ENCODE data around the gene CTDP1.

CTDP1 gene

GRCh38 chr18:79679552-79680099 lies at the start of gene CTDP1:
CTDP1 (plus strand) TSS chr18:79679803; CDS start chr18:79679948, 145 bp downstream.
- DNase-seq (ENCODE audit: low read depth) = peak; percentile 95
- TF ChIP-seq CTCF (conservative IDR thresholded peaks at IDR 0.05; ENCODE audit: low read depth, low read length) = no peak
- H3K4me3 ChIP-seq (ENCODE audit: low read depth, low read length) = peak within 1 kb of the TSS; percentile 97

GRCh38 chr18:79630281-79631095 lies 49.1 kb upstream of the CTDP1 start:
- peak; percentile 28 for DNase-seq (ENCODE audit: low read depth)
- no peak for TF ChIP-seq CTCF (conservative IDR thresholded peaks at IDR 0.05; ENCODE audit: low read depth, low read length)
- H3K4me3 ChIP-seq (ENCODE audit: low read depth, low read length) = peak overlapping the region; percentile 22

- no peak for TF ChIP-seq CTCF (conservative IDR thresholded peaks at IDR 0.05; ENCODE audit: low read depth, low read length)
These were observed 48.5 kb upstream of the CTDP1 start for GRCh38 chr18:79631096-79631507.

GRCh38 chr18:79631761-79632446 lies 47.7 kb upstream of the CTDP1 start:
- no peak for DNase-seq (ENCODE audit: low read depth)
- no peak overlapping the region for H3K4me3 ChIP-seq (ENCODE audit: low read depth, low read length)
- TF ChIP-seq CTCF (conservative IDR thresholded peaks at IDR 0.05; ENCODE audit: low read depth, low read length) = no peak

More at GRCh38 chr18:79631096-79631507, 48.5 kb upstream of the CTDP1 start:
- DNase-seq (ENCODE audit: low read depth) = no peak
- no peak overlapping the region for H3K4me3 ChIP-seq (ENCODE audit: low read depth, low read length)

GRCh38 chr18:79632765-79633164 lies 46.8 kb upstream of the CTDP1 start:
- no peak for DNase-seq (ENCODE audit: low read depth)
- no peak for TF ChIP-seq CTCF (conservative IDR thresholded peaks at IDR 0.05; ENCODE audit: low read depth, low read length)
- no peak overlapping the region for H3K4me3 ChIP-seq (ENCODE audit: low read depth, low read length)

GRCh38 chr18:79634186-79634585 lies 45.4 kb upstream of the CTDP1 start:
- DNase-seq (ENCODE audit: low read depth) = no peak

More at GRCh38 chr18:79634186-79634585, 45.4 kb upstream of the CTDP1 start:
- no peak for TF ChIP-seq CTCF (conservative IDR thresholded peaks at IDR 0.05; ENCODE audit: low read depth, low read length)
- H3K4me3 ChIP-seq (ENCODE audit: low read depth, low read length) = no peak overlapping the region

All from choroid plexus epithelial cell (primary cell).